ENCODE measurements around the gene IFT122. TPM values are rescaled to one million over a fixed set of nuclear protein-coding genes. Genes with fewer than 3 reads are reported as not detected.

IFT122 gene
- total RNA-seq, 1 donor from 2014 or later = 41.6 TPM

DNA sequence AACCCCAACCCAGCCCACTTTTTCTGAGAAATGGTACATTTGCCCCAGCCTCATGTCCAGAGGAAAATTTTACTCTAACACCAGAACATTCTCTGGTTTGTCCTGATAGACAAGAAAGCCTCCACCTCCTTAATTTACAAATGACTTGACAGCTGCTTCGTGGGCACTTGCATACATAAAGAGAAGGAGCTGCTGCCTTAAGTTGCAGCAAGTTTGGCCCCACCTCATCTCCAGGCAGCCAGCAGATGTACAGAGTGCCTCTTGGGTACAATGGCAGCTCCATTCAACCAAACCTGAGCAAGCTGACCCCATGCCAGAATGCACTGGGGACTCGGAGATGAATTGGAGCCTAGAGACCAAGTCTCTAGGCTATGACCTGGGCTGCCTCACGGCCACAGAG is 96.8 kb downstream of the IFT122 start:
- TF ChIP-seq, protein P1, sequence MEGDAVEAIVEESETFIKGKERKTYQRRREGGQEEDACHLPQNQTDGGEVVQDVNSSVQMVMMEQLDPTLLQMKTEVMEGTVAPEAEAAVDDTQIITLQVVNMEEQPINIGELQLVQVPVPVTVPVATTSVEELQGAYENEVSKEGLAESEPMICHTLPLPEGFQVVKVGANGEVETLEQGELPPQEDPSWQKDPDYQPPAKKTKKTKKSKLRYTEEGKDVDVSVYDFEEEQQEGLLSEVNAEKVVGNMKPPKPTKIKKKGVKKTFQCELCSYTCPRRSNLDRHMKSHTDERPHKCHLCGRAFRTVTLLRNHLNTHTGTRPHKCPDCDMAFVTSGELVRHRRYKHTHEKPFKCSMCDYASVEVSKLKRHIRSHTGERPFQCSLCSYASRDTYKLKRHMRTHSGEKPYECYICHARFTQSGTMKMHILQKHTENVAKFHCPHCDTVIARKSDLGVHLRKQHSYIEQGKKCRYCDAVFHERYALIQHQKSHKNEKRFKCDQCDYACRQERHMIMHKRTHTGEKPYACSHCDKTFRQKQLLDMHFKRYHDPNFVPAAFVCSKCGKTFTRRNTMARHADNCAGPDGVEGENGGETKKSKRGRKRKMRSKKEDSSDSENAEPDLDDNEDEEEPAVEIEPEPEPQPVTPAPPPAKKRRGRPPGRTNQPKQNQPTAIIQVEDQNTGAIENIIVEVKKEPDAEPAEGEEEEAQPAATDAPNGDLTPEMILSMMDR (conservative IDR thresholded peaks at IDR 0.05) = no peak
- H3K27ac Mint-ChIP-seq = no peak overlapping the region
- H3K36me3 Mint-ChIP-seq = no peaks in the 10 kb centered on the region
- H3K9me3 Mint-ChIP-seq = no peaks in the 10 kb centered on the region
- H3K27me3 Mint-ChIP-seq = no peaks in the 10 kb centered on the region
- H3K4me3 Mint-ChIP-seq = no peak overlapping the region
- H3K4me1 Mint-ChIP-seq (ENCODE audit: unreplicated experiment) = peaks cover 18% of the 10 kb centered on the region
- no peak for DNase-seq (ENCODE audit: extremely low spot score, unreplicated experiment)

DNA sequence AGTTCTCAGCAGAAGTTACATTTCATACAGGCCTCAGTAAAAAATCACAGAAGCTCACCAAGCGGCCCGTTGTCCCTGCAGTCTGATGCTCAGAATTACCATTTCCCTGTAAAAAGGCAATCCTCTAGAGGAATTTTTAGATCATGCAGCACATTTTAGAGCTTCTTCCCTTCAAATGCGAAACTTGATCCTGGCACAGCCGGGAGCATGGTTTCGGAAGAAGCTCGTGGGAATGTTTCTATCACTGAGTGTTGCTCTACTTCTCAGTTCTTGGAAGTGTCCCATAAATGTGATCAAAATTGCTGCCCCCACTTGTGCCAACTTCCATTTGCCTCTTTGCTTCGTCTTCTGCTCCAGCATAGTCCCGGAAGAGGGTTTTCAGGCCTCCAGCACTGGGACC is 99.2 kb downstream of the IFT122 start:
- no peak for DNase-seq (ENCODE audit: extremely low spot score, unreplicated experiment)
- TF ChIP-seq, protein P1 (conservative IDR thresholded peaks at IDR 0.05) = no peak
- H3K27ac Mint-ChIP-seq = no peak overlapping the region
- no peak overlapping the region for H3K4me3 Mint-ChIP-seq
- no peaks in the 10 kb centered on the region for H3K27me3 Mint-ChIP-seq
- no peaks in the 10 kb centered on the region for H3K36me3 Mint-ChIP-seq
- H3K4me1 Mint-ChIP-seq (ENCODE audit: unreplicated experiment) = peaks cover 13% of the 10 kb centered on the region
- H3K9me3 Mint-ChIP-seq = no peaks in the 10 kb centered on the region

DNA sequence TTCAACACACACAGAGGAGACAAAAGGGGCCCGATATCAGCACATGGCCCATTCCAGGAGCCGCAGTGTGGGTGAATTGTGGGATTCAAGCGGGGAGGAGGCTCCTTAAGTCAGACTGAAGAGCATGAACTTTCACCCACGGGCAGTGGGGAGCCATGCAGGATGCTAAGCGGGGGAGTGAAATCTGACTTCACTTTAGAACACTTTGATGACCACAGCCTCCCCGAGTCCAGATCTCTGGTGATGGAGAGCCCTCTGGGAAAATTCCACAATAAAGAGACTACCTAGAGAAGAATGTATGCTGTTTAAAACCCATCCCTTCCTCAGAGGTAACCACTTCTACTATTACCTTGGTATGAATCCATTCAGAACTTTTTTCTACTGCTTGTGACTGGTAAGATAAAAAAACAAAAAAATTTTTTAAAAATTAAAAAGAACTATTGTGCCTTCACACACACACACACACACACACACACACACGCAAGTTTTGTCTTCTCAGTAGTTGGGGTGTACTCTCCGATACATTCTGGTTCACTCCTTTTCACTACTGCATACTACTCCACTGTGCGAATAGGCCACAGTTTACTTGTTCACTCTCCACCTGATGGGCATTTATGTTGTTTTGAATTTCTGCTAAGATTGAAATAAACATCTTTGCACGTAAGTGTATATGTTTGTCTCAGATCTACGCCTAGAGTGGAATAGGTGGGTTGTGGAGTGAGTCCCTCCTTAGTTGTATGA is 100.9 kb downstream of the IFT122 start:
- Mint-ChIP-seq H3K27me3 (no peaks in the 10 kb centered on the region), H3K9me3 (no peaks in the 10 kb centered on the region), H3K4me3 (no peak overlapping the region), H3K27ac (no peak overlapping the region), H3K36me3 (no peaks in the 10 kb centered on the region), H3K4me1 (ENCODE audit: unreplicated experiment) (peaks cover 7% of the 10 kb centered on the region)
- TF ChIP-seq, protein P1 (conservative IDR thresholded peaks at IDR 0.05) = no peak
- no peak for DNase-seq (ENCODE audit: extremely low spot score, unreplicated experiment)

DNA sequence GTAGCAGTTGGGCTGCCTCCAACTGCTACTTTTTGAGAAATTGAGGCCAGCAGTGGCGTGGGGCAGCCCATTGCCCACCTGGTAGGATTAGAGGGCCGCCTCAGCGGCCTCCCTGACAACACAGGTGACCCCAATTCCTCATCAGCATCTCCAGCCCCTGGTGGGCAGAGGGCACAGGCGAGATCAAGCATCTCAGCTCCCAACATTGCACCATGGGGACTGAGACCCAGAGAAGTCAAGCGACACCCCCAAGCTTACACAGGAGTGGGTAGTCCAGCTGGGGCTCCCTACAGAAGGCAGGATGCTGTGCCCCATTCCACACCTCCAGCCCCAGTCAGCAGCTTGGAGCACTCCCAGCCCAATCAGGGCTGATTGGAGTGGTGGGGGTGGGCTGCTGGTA is 102.7 kb downstream of the IFT122 start:
- no peaks in the 10 kb centered on the region for H3K9me3 Mint-ChIP-seq
- DNase-seq (ENCODE audit: extremely low spot score, unreplicated experiment) = no peak
- peaks cover 7% of the 10 kb centered on the region for H3K4me1 Mint-ChIP-seq (ENCODE audit: unreplicated experiment)
- H3K36me3 Mint-ChIP-seq = no peaks in the 10 kb centered on the region
- H3K27ac Mint-ChIP-seq = no peak overlapping the region
- H3K4me3 Mint-ChIP-seq = no peak overlapping the region
- H3K27me3 Mint-ChIP-seq = no peaks in the 10 kb centered on the region
- TF ChIP-seq, protein P1 (conservative IDR thresholded peaks at IDR 0.05) = no peak

DNA sequence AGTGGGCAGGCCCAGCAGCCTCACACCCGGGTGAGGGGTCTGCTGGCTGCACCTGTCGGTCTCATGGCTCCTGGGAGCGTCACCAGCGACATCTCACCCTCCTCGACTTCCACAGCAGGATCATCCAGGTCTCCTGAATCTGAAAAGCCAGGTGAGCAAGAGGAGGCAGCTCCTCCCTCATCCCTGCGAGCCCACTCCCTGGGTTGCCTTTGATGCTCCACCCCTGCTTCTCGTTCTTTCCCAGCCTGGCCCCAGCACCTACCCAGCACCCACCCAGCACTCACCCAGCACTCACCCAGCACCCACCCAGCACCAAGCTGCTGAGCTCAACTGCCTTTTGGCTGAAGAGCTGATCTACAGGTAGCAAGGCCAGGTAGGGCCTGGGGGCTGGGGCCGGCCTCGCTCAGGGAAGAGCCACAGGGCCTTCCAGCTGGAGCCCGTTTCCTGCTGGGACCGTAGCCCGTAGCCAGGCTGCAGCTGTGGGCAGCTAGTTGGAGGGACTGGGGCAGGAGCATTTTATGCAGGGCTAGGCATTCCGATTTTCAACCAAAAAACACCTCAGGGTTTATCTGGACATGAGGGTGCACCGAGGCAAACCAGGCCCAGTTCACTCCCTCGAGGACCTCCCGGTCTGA is 103.2 kb downstream of the IFT122 start, which contains the start of gene H1-8:
Gene H1-8 (plus strand): TSS at position 20 of the 635 bp plus-strand sequence. CDS start 44 bp downstream, at position 64.
- TF ChIP-seq, protein P1 (conservative IDR thresholded peaks at IDR 0.05) = no peak
- no peaks in the 10 kb centered on the region for H3K9me3 Mint-ChIP-seq
- no peaks in the 10 kb centered on the region for H3K36me3 Mint-ChIP-seq
- H3K27ac Mint-ChIP-seq = no peak within 1 kb of the TSS
- DNase-seq (ENCODE audit: extremely low spot score, unreplicated experiment) = no peak
- H3K27me3 Mint-ChIP-seq = no peaks in the 10 kb centered on the region
- H3K4me1 Mint-ChIP-seq (ENCODE audit: unreplicated experiment) = peaks cover 11% of the 10 kb centered on the region
- no peak within 1 kb of the TSS for H3K4me3 Mint-ChIP-seq

Measured in type B pancreatic cell (in vitro differentiated cells).